Activated T-helper 9 cell treated with anti-CD3 and anti-CD28 coated beads, Interleukin-2, amount 50 U/mL, for 16 hours (primary cell): ENCODE results near the gene TMEM204.

Source experiments
- DNase-seq: peaks from one replicate; pipeline ENCODE4 v3.0.0-alpha.2; 2020; ENCODE audit warnings: low read depth

The TMEM204 gene

GRCh38 chr16:1523581-1524245 lies 9.8 kb upstream of the TMEM204 start:
- no peak for DNase-seq

- DNase-seq, result no peak
These were observed 9.1 kb upstream of the TMEM204 start for GRCh38 chr16:1524366-1524765.

DNA sequence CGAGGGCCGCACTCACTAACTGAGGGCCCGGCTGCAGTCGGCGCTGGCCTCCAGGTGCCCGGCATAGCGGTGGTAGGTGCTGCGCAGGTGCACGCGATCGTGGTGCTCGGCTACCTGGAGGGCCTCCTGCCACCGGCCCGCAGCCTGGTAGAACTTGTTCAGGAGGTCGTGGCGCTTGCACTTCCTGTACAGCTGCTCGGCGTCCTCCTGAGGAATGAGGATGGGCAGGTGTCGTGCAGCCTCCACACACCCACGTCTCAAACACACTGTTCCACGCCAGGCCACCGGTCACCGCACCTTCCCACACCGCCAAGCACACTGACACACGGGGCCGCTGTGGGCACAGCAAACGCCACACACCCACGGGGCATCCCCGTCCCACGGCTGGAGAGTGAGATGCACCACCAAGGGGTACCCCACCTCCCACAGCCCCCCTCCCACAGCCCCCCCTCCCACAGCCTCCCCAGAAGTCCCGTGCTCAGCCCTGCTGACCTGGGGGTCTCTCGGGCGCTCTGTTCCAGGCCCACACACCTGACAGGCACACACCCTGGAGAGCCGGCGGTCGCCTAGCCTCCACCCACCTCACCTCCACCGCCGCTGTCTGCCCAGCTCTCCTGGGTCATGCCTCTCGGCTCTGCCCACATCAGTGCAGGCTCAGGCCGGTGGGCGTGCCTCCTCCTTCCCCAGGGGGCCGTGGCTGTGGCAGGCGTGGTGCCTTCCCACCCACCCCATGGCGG lies 7.4 kb upstream of the TMEM204 start:
- no peak for DNase-seq

DNA sequence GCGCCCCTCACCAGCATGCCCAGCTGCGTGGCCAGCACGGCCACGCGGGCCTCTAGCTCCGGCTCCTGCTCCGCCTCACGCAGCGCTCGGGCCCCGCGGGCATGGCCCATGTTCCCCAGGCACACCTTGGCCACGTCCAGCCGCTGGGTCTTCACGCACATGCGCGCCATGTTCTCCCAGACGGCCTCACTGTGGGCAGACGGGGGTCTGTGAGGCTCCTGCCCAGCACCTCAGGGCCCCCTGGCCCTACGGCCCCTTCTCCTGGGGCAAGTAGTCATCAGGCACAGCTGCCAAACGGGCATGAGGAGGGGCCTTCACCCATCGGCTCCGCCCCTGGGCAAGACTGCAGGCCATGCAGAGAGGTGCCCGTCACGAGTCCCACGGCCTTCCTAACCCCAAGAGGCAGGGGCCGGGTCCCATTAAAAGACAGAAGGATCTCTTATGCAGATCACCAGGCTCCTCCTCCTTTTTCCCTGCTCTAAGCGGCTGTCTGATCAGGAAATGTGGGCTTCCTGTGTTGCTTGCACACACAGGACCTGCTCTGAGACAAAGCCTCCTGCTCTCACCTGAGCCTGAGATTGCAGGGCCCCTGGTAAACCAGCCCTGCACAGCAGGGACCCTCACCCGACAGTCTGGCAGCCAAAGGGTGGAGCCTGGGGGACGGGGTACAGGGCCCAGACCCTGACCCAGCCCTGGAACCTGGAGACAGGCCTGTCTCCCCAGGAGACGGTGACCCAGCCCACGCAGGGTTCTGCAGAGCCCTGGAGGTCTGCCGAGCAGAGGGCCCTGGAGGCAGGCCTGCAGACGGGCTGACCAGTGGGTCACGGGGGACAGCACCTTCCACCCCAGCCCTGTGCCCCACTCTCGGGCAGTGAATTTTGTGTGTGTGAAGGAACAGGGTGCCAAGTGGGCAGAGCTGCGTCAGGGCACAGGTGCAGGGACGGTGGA lies 6.6 kb upstream of the TMEM204 start:
- DNase-seq, result no peak

DNA sequence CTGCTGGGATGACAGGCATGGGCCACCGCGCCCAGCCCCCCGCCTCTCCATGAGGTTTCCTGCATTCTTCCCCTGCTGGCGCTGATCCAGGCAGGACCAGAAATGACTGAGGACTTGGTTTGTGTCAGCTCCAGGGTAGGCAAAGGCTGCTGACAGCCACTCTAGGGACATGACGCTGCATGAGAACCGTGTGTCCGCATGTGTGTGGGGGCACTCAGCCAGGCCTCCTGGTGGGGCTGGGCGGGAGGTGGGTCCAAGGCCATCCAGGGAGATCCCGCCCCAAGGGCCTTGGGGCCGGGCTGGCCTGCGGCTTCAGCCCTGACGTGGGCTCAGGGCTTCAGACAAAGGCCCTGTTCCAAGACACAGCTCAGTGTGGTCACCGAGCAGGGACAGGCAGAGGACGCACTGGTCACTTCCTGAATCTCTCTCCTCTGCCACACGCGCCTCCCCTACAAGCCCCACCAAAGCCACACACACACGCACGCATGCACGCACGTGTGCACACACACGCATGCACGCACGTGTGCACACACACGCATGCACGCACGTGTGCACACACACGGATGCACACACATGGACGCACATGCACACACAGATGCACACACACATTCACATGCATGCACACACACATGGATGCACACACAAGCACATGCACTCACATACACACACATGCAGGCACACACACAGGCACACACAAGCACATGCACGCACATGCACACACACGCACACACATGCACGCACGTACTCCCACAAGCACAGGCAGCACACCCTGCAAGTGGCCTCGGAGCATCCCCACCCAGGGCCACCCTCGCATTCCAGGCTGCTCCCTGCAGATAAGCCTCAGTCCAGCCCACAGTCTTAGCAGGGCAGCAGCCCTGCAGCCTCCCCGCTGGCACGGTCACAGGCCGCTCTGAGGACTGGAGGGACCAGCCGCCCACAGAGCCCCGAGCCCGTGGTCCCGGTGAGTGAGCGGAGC lies 5.3 kb upstream of the TMEM204 start:
- no peak for DNase-seq

GRCh38 chr16:1528921-1529537 lies 4.4 kb upstream of the TMEM204 start:
- no peak for DNase-seq

GRCh38 chr16:1530349-1530882 lies 3.0 kb upstream of the TMEM204 start:
- no peak for DNase-seq

DNA sequence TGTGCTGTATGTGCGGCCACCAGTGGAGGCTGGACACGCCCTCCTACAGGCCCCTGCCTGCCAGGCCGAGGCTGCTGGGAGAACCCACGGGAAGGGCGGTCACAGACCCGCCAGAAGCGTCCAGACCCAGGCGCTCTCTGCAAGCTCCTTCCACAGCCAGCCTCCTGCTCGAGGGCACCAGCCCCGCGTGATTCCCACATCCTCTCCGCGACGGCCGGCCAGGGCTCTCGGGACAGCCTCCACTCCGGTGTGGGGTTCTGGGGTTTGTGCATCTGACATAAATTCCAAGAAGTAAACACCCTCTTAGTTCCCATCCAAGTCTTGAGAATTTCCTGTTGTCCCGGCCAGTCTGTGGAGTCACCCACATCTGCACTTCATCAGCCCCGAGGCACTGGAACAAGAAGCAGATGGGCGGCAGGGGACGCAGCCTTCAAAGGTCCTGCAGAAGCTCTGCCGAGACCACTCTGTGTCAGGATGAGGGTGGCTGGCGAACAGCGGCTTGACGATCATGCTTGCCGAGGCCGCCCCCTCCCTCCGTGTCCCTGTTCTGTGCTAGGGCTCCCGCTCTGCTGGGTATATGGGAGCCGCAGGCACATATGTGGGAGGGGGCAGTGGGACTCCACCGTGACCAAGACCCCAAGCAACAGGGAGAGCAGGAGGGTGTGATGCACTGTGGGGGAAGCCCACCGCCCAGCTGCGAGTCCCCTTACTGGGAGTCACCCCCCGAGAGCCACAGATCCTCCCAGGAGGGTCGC lies 2.4 kb upstream of the TMEM204 start:
- no peak for DNase-seq

GRCh38 chr16:1531638-1531910 lies 1.9 kb upstream of the TMEM204 start:
- no peak for DNase-seq

- no peak for DNase-seq
These were observed 1.2 kb upstream of the TMEM204 start for GRCh38 chr16:1532081-1532760.

DNA sequence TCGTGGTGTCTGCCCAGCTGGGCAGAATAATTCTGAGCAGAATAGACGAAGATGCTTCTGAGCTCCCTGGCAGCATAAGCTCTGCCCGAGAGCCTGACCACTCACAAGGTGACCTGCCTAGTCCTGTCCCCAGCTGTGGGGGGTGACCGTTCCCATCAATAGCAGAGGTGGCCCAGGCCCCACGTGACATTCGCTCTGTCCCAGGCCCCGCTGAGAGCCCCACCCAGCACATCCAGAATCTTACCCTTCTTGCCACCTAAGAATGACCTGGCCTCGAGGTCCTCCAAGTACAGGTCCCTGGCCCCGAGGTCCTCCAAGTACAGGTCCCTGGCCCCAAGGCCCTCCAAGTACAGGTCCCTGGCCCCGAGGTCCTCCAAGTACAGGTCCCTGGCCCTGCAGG lies 695 bp upstream of the TMEM204 start:
- no peak for DNase-seq

GRCh38 chr16:1534021-1535020 lies 855 bp downstream of the TMEM204 start:
- DNase-seq, result no peak

GRCh38 chr16:1535391-1536291 lies 2.2 kb downstream of the TMEM204 start:
- DNase-seq, result no peak

- no peak for DNase-seq
These were observed 3.1 kb downstream of the TMEM204 start for GRCh38 chr16:1536601-1537000.

DNA sequence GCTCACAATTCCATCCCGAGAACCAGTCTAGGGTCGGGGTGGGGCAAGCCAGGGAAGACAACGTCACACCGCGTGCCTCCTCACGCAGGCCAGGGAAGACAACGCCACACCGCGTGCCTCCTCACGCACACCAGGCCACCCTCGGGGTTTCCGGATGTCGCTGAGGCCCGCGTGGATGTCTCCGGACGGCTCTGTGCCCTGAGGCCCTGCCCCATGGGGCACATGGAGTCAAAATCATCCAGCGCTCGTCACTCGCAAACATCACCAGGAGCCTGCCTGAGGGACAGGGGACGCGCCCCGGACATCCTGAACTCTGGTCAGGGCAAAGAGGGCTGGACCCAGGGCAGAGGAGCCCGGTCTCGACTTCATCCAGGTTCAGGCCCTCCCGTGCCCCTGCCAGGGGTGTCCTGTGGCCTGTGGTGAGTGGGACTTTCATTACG lies 3.7 kb downstream of the TMEM204 start:
- DNase-seq, result no peak

DNA sequence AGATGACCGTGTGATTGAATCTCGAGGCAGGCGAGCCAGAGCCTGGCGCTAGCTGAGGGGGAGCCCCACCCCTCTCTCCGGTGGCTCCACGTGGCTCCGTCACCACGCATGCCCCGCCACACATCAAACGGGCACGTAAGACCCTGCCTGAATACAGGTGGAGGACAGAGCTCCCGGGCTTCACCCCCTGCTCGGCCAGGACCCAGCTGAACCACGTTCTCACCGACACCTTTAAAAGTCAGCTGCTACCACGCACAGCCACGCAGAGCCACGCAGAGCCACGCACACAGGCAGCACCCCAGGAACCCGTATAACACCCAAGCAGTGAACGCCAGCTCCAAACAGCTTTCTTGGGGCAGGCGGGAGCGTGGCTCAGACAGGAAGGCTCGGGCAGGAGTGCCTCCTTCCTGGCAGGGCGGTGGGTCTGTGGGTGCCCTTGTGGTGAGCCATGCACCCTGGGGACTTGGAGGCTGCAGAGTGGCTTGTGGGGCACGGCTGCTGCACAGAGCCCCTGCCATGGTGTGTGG lies 4.4 kb downstream of the TMEM204 start:
- DNase-seq, result no peak
